WTC11 (cell line): ENCODE data around the gene FCHSD2. TPM values are rescaled to one million over a fixed set of nuclear protein-coding genes. Genes with fewer than 3 reads are reported as not detected.

Source experiments
- ATAC-seq: fragments of 200-7000 bp; cut with Tn5 transposase; 2 replicates; pipeline ENCODE4 v1.10.0; 2021; ENCODE audit warnings: mild to moderate bottlenecking, moderate library complexity
- CTCF ChIA-PET: fragments of 300-600 bp; sonication (Branson Sonifier 250); formaldehyde crosslinking; loops from one replicate; lab custom pipeline; 2021; ENCODE audit warnings: antibody characterized with exemption; lab: Charles Lee
- POLR2A ChIA-PET: fragments of 350-600 bp; sonication (Branson Sonifier 250); formaldehyde crosslinking; loops from one replicate; lab custom pipeline; 2021; ENCODE audit warnings: antibody characterized with exemption; lab: Charles Lee
- DNase-seq: peaks from one replicate; pipeline ENCODE4 v3.0.0; 2021; ENCODE audit warnings: low spot score
- H3K27ac Mint-ChIP-seq: 2 replicates; pipeline ENCODE4 v1.8.0; 2021; ENCODE audit warnings: mixed read lengths
- H3K27me3 Mint-ChIP-seq: 2 replicates; pipeline ENCODE4 v1.8.0; 2021; ENCODE audit warnings: low read depth, mild to moderate bottlenecking, moderate library complexity, mixed read lengths
- H3K36me3 Mint-ChIP-seq: 2 replicates; pipeline ENCODE4 v1.8.0; 2021; ENCODE audit warnings: mixed read lengths
- H3K4me1 Mint-ChIP-seq: 2 replicates; pipeline ENCODE4 v1.8.0; 2022; ENCODE audit warnings: mixed read lengths
- H3K4me3 Mint-ChIP-seq: 2 replicates; pipeline ENCODE4 v1.8.0; 2021; ENCODE audit warnings: mild to moderate bottlenecking, moderate library complexity, mixed read lengths
- H3K9me3 Mint-ChIP-seq: 2 replicates; pipeline ENCODE4 v1.8.0; 2021; ENCODE audit warnings: mixed read lengths
- AFF4 ChIP-seq: sonication (generic); formaldehyde crosslinking; IDR thresholded peaks from 2 replicates; pipeline ENCODE4 v1.8.1; 2023; ENCODE audit warnings: mild to moderate bottlenecking, missing genetic modification reagents, borderline replicate concordance
- CREB1 ChIP-seq: sonication (generic); formaldehyde crosslinking; IDR thresholded peaks from 2 replicates; pipeline ENCODE4 v1.8.0; 2023; ENCODE audit warnings: mild to moderate bottlenecking, missing genetic modification reagents
- E2F1 ChIP-seq: sonication (generic); formaldehyde crosslinking; IDR thresholded peaks from 2 replicates; pipeline ENCODE4 v1.8.0; 2022; ENCODE audit warnings: mild to moderate bottlenecking, missing genetic modification reagents
- FOXP1 ChIP-seq: sonication (generic); formaldehyde crosslinking; IDR thresholded peaks from 2 replicates; pipeline ENCODE4 v1.8.0; 2022; ENCODE audit warnings: missing genetic modification reagents, mild to moderate bottlenecking, moderate library complexity, borderline replicate concordance
- GABPB1 ChIP-seq: sonication (generic); formaldehyde crosslinking; IDR thresholded peaks from 2 replicates; pipeline ENCODE4 v1.8.1; 2023; ENCODE audit warnings: mild to moderate bottlenecking, missing genetic modification reagents
- HMGXB4 ChIP-seq: sonication (generic); formaldehyde crosslinking; IDR thresholded peaks from 2 replicates; pipeline ENCODE4 v1.8.1; 2023; ENCODE audit warnings: mild to moderate bottlenecking, moderate library complexity, missing genetic modification reagents
- NR2C2 ChIP-seq: sonication (generic); formaldehyde crosslinking; IDR thresholded peaks from 2 replicates; pipeline ENCODE4 v1.8.0; 2022; ENCODE audit warnings: mild to moderate bottlenecking, missing genetic modification reagents
- NR3C1 ChIP-seq: sonication (generic); formaldehyde crosslinking; conservative IDR thresholded peaks from 2 replicates; pipeline ENCODE4 v1.8.1; 2023; ENCODE audit warnings: low read depth, mild to moderate bottlenecking, missing genetic modification reagents
- RELA ChIP-seq: sonication (generic); formaldehyde crosslinking; IDR thresholded peaks from 2 replicates; pipeline ENCODE4 v1.8.1; 2022; ENCODE audit warnings: missing genetic modification reagents, mild to moderate bottlenecking, borderline replicate concordance
- SP1 ChIP-seq: sonication (generic); formaldehyde crosslinking; conservative IDR thresholded peaks from 2 replicates; pipeline ENCODE4 v1.8.1; 2022; ENCODE audit warnings: missing genetic modification reagents
- USF2 ChIP-seq: sonication (generic); formaldehyde crosslinking; IDR thresholded peaks from 2 replicates; pipeline ENCODE4 v1.8.1; 2023; ENCODE audit warnings: mild to moderate bottlenecking, missing genetic modification reagents, moderate library complexity
- ZNF219 ChIP-seq: sonication (generic); formaldehyde crosslinking; IDR thresholded peaks from 2 replicates; pipeline ENCODE4 v1.8.0; 2023; ENCODE audit warnings: missing genetic modification reagents, mild to moderate bottlenecking, borderline replicate concordance
- ZNF232 ChIP-seq: sonication (generic); formaldehyde crosslinking; IDR thresholded peaks from 2 replicates; pipeline ENCODE4 v1.8.0; 2022; ENCODE audit warnings: mild to moderate bottlenecking, missing genetic modification reagents
- ZNF263 ChIP-seq: sonication (generic); formaldehyde crosslinking; IDR thresholded peaks from 2 replicates; pipeline ENCODE4 v1.8.1; 2022; ENCODE audit warnings: low read depth, mild to moderate bottlenecking, moderate library complexity, missing genetic modification reagents
- ZNF423 ChIP-seq: fragments of 250-450 bp; sonication (Bioruptor Pico); IDR thresholded peaks from 2 replicates; pipeline ENCODE4 v2.1.2; 2022; ENCODE audit warnings: mild to moderate bottlenecking, moderate library complexity
- total RNA-seq: library from RNA; stranded (reverse); gene quantifications from 3 replicates; pipeline ENCODE4 v1.2.3, GENCODE V29; 2021

The FCHSD2 gene
- total RNA-seq, 1 experiment from 2014 or later, result 10.1 TPM

GRCh38 chr11:72844356-72844755 lies 297.8 kb downstream of the FCHSD2 start:
- no peak overlapping the region for H3K27ac Mint-ChIP-seq
- ATAC-seq (no peak), DNase-seq (no peak)
- no peaks in the 10 kb centered on the region for H3K27me3 Mint-ChIP-seq
- ChIA-PET POLR2A (no interaction called here), CTCF (interaction anchor here (1.1 to 1.5 kb wide), 3 partner anchors 13 to 373 kb away, joined by 3 to 4 read pairs (median 3); partner anchors contain the start of gene FCHSD2)
- no peaks in the 10 kb centered on the region for H3K36me3 Mint-ChIP-seq
- H3K4me1 Mint-ChIP-seq, result no peaks in the 10 kb centered on the region
- no peak overlapping the region for H3K4me3 Mint-ChIP-seq
- no peaks in the 10 kb centered on the region for H3K9me3 Mint-ChIP-seq
- TF ChIP-seq NR2C2 (CRISPR knock-in tag), result no peak

GRCh38 chr11:72842653-72843330 lies 299.3 kb downstream of the FCHSD2 start:
- POLR2A ChIA-PET, result no interaction called here

More at GRCh38 chr11:72842653-72843330, 299.3 kb downstream of the FCHSD2 start:
- no peaks in the 10 kb centered on the region for H3K4me1 Mint-ChIP-seq
- DNase-seq (no peak), ATAC-seq (no peak)
- no peak overlapping the region for H3K27ac Mint-ChIP-seq
- CTCF ChIA-PET, result no interaction called here
- H3K36me3 Mint-ChIP-seq, result no peaks in the 10 kb centered on the region
- TF ChIP-seq SP1 (CRISPR knock-in tag), result no peak
- TF ChIP-seq AFF4 (CRISPR knock-in tag), result no peak
- no peak for TF ChIP-seq FOXP1 (CRISPR knock-in tag)
- no peak for TF ChIP-seq GABPB1 (CRISPR knock-in tag)
- TF ChIP-seq E2F1 (CRISPR knock-in tag), result no peak
- no peak for TF ChIP-seq USF2 (CRISPR knock-in tag)
- no peak for TF ChIP-seq NR3C1
- TF ChIP-seq ZNF263 (CRISPR knock-in tag), result no peak
- no peak for TF ChIP-seq RELA
- TF ChIP-seq CREB1 (CRISPR knock-in tag), result no peak
- no peak for TF ChIP-seq ZNF423 (CRISPR knock-in tag)
- no peak for TF ChIP-seq NR2C2 (CRISPR knock-in tag)
- TF ChIP-seq HMGXB4 (CRISPR knock-in tag), result no peak
- no peak for TF ChIP-seq ZNF232 (CRISPR knock-in tag)
- no peak for TF ChIP-seq ZNF219 (CRISPR knock-in tag)
- H3K9me3 Mint-ChIP-seq, result no peaks in the 10 kb centered on the region
- H3K27me3 Mint-ChIP-seq, result no peaks in the 10 kb centered on the region
- H3K4me3 Mint-ChIP-seq, result no peak overlapping the region
